Liver (tissue), 9 donors: Measurements from ENCODE around the gene RIC3. TPM values are rescaled to one million over a fixed set of nuclear protein-coding genes. Genes with fewer than 3 reads are reported as not detected.

ENCODE experiments used
- DNase-seq: peaks from one replicate; pipeline ENCODE4 v3.0.0-alpha.2; 2017; ENCODE audit warnings: low spot score
- H3K27ac ChIP-seq, 2 donors: one replicate each; pipeline ENCODE4 v1.7.0; 2013; ENCODE audit warnings: inconsistent platforms in 2 of 2, low read length in 2 of 2, control low read depth in 1 of 2, low read depth in 1 of 2, mild to moderate bottlenecking in 1 of 2
- H3K27me3 ChIP-seq, 4 donors: one replicate each; pipeline versions ENCODE4 v1.6.1 to v1.7.0; 2013; ENCODE audit warnings: low read length in 3 of 4, inconsistent platforms in 1 of 4, mild to moderate bottlenecking in 1 of 4, moderate library complexity in 1 of 4; ENCODE audit not compliant: control insufficient read depth in 4 of 4, insufficient read depth in 4 of 4
- H3K36me3 ChIP-seq, 4 donors: one replicate each; pipeline versions ENCODE4 v1.6.1 to v1.7.0; 2013; ENCODE audit warnings: low read length in 3 of 4, mild to moderate bottlenecking in 3 of 4, low read depth in 1 of 4, moderate library complexity in 1 of 4; ENCODE audit not compliant: control insufficient read depth in 4 of 4, insufficient read depth in 3 of 4
- H3K4me1 ChIP-seq, 4 donors: one replicate each; pipeline versions ENCODE4 v1.6.1 to v1.7.0; 2013; ENCODE audit warnings: low read length in 3 of 4, mild to moderate bottlenecking in 3 of 4, moderate library complexity in 1 of 4; ENCODE audit not compliant: control insufficient read depth in 4 of 4, insufficient read depth in 4 of 4
- H3K4me3 ChIP-seq, 3 donors: one replicate each; pipeline versions ENCODE4 v1.6.1 to v1.7.0; 2013; ENCODE audit warnings: low read length in 3 of 3, control low read depth in 1 of 3, low read depth in 1 of 3, mild to moderate bottlenecking in 1 of 3
- H3K9ac ChIP-seq, 2 donors: one replicate each; pipeline ENCODE4 v1.7.0; 2013; ENCODE audit warnings: low read length in 2 of 2, mild to moderate bottlenecking in 2 of 2, moderate library complexity in 2 of 2, control low read depth in 1 of 2, low read depth in 1 of 2
- H3K9me3 ChIP-seq, 4 donors: one replicate each; pipeline versions ENCODE4 v1.6.1 to v1.7.0; 2013; ENCODE audit warnings: low read length in 3 of 4; ENCODE audit not compliant: control insufficient read depth in 4 of 4
- FOXA1 ChIP-seq: IDR thresholded peaks from 2 replicates; pipeline ENCODE4 v1.6.1; 2016; ENCODE audit warnings: antibody characterized with exemption
- FOXA2 ChIP-seq: IDR thresholded peaks from 2 replicates; pipeline ENCODE4 v1.6.1; 2016; ENCODE audit warnings: antibody characterized with exemption
- HNF4A ChIP-seq, 2 donors: conservative IDR thresholded peaks; 2 replicates each; pipeline ENCODE4 v1.6.1; 2016; ENCODE audit warnings: antibody characterized with exemption in 2 of 2, mild to moderate bottlenecking in 2 of 2
- HNF4G ChIP-seq: IDR thresholded peaks from 2 replicates; pipeline ENCODE4 v1.6.1; 2016; ENCODE audit warnings: antibody characterized with exemption
- NR2F2 ChIP-seq: IDR thresholded peaks from 2 replicates; pipeline ENCODE4 v1.6.1; 2016; ENCODE audit warnings: antibody characterized with exemption
- RAD21 ChIP-seq, 2 donors: IDR thresholded peaks; 2 replicates each; pipeline ENCODE4 v1.6.1; 2016; ENCODE audit warnings: antibody characterized with exemption in 2 of 2, mild to moderate bottlenecking in 2 of 2
- RXRA ChIP-seq, 2 donors: IDR thresholded peaks; 2 replicates each; pipeline ENCODE4 v1.6.1; 2017 to 2018; ENCODE audit warnings: antibody characterized with exemption in 2 of 2, mild to moderate bottlenecking in 1 of 2
- TAF1 ChIP-seq: conservative IDR thresholded peaks from 2 replicates; pipeline ENCODE4 v1.6.1; 2016; ENCODE audit warnings: antibody characterized with exemption, mild to moderate bottlenecking
- YY1 ChIP-seq: IDR thresholded peaks from 2 replicates; pipeline ENCODE4 v1.6.1; 2016; ENCODE audit warnings: antibody characterized with exemption, mild to moderate bottlenecking
- WGBS: extraction: QIAGEN DNeasy Blood & Tissue Kit; methylation state at CpG from one replicate; pipeline ENCODE4 v1.1.7; 2013; 5-methylcytosine and 5-hydroxymethylcytosine counted together
- polyA plus RNA-seq, 2 donors: library from polyadenylated mRNA; stranded (reverse) in 1 of 2; unstranded in 1 of 2; fragments of 200-250 nt in 1 of 2; fragments of >200 nt in 1 of 2; fragmentation: Nextera tagmentation in 1 of 2; extraction: Ambion mirVana in 1 of 2; gene quantifications; one replicate each; pipeline versions ENCODE4 v1.2.1 to v1.2.3, GENCODE V29; 2013 to 2015
- total RNA-seq, 2 donors: library from RNA; depleted of rRNA; stranded (reverse); fragments of >200 nt; gene quantifications; one replicate each; pipeline ENCODE4 v1.2.3, GENCODE V29; 2014
- TF ChIP-seq, protein P1 (sequence below): IDR thresholded peaks from 2 replicates; pipeline ENCODE4 v1.6.1; 2016; ENCODE audit warnings: antibody characterized with exemption
- TF ChIP-seq, protein P2 (sequence below): IDR thresholded peaks from 2 replicates; pipeline ENCODE4 v1.6.1; 2016; ENCODE audit warnings: antibody characterized with exemption
- TF ChIP-seq, protein P3 (sequence below): IDR thresholded peaks from 2 replicates; pipeline ENCODE4 v1.6.1; 2016; ENCODE audit warnings: antibody characterized with exemption, mild to moderate bottlenecking
- donor health status: healthy.
- donor health status: healthy.
- donor health status: healthy.
- donor health status: healthy.
- donor health status: healthy.

RIC3 gene
- total and polyA plus RNA-seq, 4 donors: 0.89 to 9.8 (median 4.5) TPM

DNA sequence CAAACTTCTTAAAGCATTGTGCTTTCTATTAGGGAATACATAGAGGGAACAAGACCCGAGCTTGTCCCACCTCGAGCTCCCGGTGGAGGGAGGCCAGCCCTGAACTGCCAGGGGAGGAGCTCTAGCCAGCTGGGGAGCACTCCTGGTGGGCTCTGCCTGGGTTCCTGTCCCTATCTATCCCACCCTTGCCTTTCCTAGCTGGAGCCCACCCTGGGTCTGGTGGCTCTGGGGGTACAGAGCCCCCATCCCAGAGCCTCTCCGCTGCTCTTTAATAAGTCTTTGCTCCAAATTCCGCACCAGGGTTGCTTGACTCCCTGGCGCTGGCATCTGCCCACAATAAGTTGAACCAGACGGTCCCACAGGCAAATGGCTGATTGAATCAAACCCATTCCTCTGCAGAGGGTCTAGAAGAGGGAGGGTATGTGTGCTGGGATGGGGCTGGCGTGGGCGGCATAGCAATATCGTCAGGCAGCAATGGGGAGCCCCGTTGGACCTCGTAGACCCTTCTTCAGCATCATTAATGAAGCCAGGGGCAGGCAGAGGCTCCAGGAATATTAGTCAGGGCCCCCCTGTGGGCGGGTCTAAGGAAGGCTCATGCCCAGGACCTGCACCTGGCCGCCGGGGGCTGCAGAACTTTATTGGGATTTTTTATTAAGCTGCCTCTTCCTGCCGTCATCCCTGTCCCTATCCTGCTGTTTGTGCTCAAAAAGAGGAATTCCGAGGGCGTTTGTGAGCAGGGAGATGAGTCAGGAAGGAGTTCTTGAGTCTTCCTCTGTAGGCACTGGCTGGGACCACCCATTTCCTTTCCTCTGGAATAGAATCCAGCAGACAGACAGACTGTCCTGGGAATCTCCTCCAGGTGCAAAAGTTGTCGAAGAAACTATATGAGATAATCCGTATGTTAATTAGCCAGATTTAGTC lies 38.5 kb upstream of the RIC3 start:
- H3K9me3 ChIP-seq: no peaks in the 10 kb centered on the region
- WGBS: 46% methylated on average over 20 of the region's 20 CpGs
- H3K9ac ChIP-seq: no peak overlapping the region
- TF ChIP-seq, protein P1, sequence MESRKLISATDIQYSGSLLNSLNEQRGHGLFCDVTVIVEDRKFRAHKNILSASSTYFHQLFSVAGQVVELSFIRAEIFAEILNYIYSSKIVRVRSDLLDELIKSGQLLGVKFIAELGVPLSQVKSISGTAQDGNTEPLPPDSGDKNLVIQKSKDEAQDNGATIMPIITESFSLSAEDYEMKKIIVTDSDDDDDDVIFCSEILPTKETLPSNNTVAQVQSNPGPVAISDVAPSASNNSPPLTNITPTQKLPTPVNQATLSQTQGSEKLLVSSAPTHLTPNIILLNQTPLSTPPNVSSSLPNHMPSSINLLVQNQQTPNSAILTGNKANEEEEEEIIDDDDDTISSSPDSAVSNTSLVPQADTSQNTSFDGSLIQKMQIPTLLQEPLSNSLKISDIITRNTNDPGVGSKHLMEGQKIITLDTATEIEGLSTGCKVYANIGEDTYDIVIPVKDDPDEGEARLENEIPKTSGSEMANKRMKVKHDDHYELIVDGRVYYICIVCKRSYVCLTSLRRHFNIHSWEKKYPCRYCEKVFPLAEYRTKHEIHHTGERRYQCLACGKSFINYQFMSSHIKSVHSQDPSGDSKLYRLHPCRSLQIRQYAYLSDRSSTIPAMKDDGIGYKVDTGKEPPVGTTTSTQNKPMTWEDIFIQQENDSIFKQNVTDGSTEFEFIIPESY: no peak
- TF ChIP-seq RXRA (IDR thresholded peaks at IDR 0.05): no peak
- no peak for TF ChIP-seq RAD21 (IDR thresholded peaks at IDR 0.05)
- no peak for TF ChIP-seq FOXA1
- TF ChIP-seq, protein P2, sequence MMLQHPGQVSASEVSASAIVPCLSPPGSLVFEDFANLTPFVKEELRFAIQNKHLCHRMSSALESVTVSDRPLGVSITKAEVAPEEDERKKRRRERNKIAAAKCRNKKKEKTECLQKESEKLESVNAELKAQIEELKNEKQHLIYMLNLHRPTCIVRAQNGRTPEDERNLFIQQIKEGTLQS: no peak
- TF ChIP-seq NR2F2: no peak
- no peak for TF ChIP-seq FOXA2
- TF ChIP-seq HNF4G: no peak
- TF ChIP-seq, protein P3, sequence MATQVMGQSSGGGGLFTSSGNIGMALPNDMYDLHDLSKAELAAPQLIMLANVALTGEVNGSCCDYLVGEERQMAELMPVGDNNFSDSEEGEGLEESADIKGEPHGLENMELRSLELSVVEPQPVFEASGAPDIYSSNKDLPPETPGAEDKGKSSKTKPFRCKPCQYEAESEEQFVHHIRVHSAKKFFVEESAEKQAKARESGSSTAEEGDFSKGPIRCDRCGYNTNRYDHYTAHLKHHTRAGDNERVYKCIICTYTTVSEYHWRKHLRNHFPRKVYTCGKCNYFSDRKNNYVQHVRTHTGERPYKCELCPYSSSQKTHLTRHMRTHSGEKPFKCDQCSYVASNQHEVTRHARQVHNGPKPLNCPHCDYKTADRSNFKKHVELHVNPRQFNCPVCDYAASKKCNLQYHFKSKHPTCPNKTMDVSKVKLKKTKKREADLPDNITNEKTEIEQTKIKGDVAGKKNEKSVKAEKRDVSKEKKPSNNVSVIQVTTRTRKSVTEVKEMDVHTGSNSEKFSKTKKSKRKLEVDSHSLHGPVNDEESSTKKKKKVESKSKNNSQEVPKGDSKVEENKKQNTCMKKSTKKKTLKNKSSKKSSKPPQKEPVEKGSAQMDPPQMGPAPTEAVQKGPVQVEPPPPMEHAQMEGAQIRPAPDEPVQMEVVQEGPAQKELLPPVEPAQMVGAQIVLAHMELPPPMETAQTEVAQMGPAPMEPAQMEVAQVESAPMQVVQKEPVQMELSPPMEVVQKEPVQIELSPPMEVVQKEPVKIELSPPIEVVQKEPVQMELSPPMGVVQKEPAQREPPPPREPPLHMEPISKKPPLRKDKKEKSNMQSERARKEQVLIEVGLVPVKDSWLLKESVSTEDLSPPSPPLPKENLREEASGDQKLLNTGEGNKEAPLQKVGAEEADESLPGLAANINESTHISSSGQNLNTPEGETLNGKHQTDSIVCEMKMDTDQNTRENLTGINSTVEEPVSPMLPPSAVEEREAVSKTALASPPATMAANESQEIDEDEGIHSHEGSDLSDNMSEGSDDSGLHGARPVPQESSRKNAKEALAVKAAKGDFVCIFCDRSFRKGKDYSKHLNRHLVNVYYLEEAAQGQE: no peak
- TF ChIP-seq YY1: no peak
- no peak for TF ChIP-seq TAF1
- TF ChIP-seq HNF4A (conservative IDR thresholded peaks at IDR 0.05): no peak
- DNase-seq: no peak
- H3K36me3 ChIP-seq: no peaks in the 10 kb centered on the region
- H3K4me1 ChIP-seq: peaks cover 0 to 6% (median 0%) of the 10 kb centered on the region in 4 donors
- no peaks in the 10 kb centered on the region for H3K27me3 ChIP-seq
- H3K27ac ChIP-seq: no peak overlapping the region
- H3K4me3 ChIP-seq: no peak overlapping the region

- peak; percentile 86 for DNase-seq
- Histone ChIP-seq H3K36me3 (no peaks in the 10 kb centered on the region), H3K9ac (no peak overlapping the region), H3K27me3 (no peaks in the 10 kb centered on the region), H3K4me3 (no peak overlapping the region), H3K9me3 (no peaks in the 10 kb centered on the region), H3K27ac (no peak overlapping the region), H3K4me1 (peaks cover 0 to 6% (median 0%) of the 10 kb centered on the region in 4 donors)
- TF ChIP-seq, protein P3: no peak
- TF ChIP-seq YY1 (no peak), FOXA2 (no peak)
- WGBS: 30% methylated on average over 31 of the region's 31 CpGs
Observed at GRCh38 chr11:8206251-8207079, 37.6 kb upstream of the RIC3 start.
